ENCODE data around the gene UBE2K.

DNA sequence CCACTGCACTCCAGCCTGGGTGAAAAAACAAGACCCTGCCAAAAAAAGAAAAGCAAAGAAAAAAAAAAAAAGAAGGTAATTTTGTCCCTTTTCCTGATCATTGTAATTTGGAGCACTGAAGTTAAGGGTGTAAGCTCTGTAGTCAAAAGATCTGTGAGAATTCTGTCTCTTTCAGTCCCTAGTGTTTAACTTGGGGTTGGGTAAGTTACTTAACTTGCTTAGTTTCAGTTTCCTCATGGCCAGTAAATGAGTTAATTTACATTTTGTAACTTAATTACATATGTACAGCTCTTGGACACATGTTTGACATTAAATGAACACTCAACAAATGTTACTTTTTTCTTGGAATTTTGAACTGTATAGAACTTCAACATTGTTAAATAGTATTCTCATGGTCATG lies 10.9 kb upstream of the UBE2K start:
- TF ChIP-seq CTCF (IDR thresholded peaks at IDR 0.05) (no peak), POLR2A (IDR thresholded peaks at IDR 0.05) (no peak), EP300 (IDR thresholded peaks at IDR 0.05) (no peak)
